Femur (tissue), 1 donor: Measurements from ENCODE around the gene EIF1.
"Not testable (repeated sequence)": the region's sequence is repeated elsewhere in the genome, so short reads cannot be mapped to it uniquely, and the experiment has no call there.

Source experiments
- DNase-seq: peaks from one replicate; pipeline ENCODE4 v3.0.0-alpha.2; 2017

EIF1 gene

GRCh38 chr17:41679740-41680425, 8.8 kb upstream of the EIF1 start:
- DNase-seq = no peak

- no peak for DNase-seq
Observed at GRCh38 chr17:41680426-41681040, 8.2 kb upstream of the EIF1 start.

GRCh38 chr17:41681776-41682175, 6.9 kb upstream of the EIF1 start:
- DNase-seq = no peak

- DNase-seq = no peak
Observed at GRCh38 chr17:41682631-41683030, 6.1 kb upstream of the EIF1 start.

GRCh38 chr17:41683441-41684007, 5.2 kb upstream of the EIF1 start:
- DNase-seq = no peak

- no peak for DNase-seq
Observed at GRCh38 chr17:41684035-41684434, 4.7 kb upstream of the EIF1 start.

GRCh38 chr17:41685753-41686152, 2.9 kb upstream of the EIF1 start:
- DNase-seq = not testable (repeated sequence)

GRCh38 chr17:41686281-41686680, 2.4 kb upstream of the EIF1 start:
- DNase-seq = no peak

GRCh38 chr17:41687828-41688640, 651 bp upstream of the EIF1 start:
- peak; percentile 56 for DNase-seq

- DNase-seq = peak; percentile 52
Observed at GRCh38 chr17:41689497-41690299, 1.0 kb downstream of the EIF1 start.

GRCh38 chr17:41690497-41690896, 1.8 kb downstream of the EIF1 start:
- DNase-seq = no peak

- no peak for DNase-seq
Observed at GRCh38 chr17:41691031-41691777, 2.5 kb downstream of the EIF1 start.

GRCh38 chr17:41692722-41693521, 4.2 kb downstream of the EIF1 start:
- no peak for DNase-seq

GRCh38 chr17:41695134-41695661, 6.5 kb downstream of the EIF1 start:
- no peak for DNase-seq

GRCh38 chr17:41695954-41696757, 7.5 kb downstream of the EIF1 start:
- peak; percentile 76 for DNase-seq

GRCh38 chr17:41697122-41697962, 8.7 kb downstream of the EIF1 start:
- DNase-seq = peak; percentile 66

GRCh38 chr17:41700843-41701242, 12.2 kb downstream of the EIF1 start:
- DNase-seq = not testable (repeated sequence)

GRCh38 chr17:41702712-41703111, 14.0 kb downstream of the EIF1 start:
- no peak for DNase-seq
